WTC11 (cell line): ENCODE measurements around the gene AURKAIP1. TPM values are rescaled to one million over a fixed set of nuclear protein-coding genes. Genes with fewer than 3 reads are reported as not detected.

Source experiments
- ATAC-seq: fragments of 200-7000 bp; cut with Tn5 transposase; 2 replicates; pipeline ENCODE4 v1.10.0; 2021; ENCODE audit warnings: mild to moderate bottlenecking, moderate library complexity
- CTCF ChIA-PET: fragments of 300-600 bp; sonication (Branson Sonifier 250); formaldehyde crosslinking; loops from one replicate; lab custom pipeline; 2021; ENCODE audit warnings: antibody characterized with exemption; lab: Charles Lee
- POLR2A ChIA-PET: fragments of 350-600 bp; sonication (Branson Sonifier 250); formaldehyde crosslinking; loops from one replicate; lab custom pipeline; 2021; ENCODE audit warnings: antibody characterized with exemption; lab: Charles Lee
- DNase-seq: peaks from one replicate; pipeline ENCODE4 v3.0.0; 2021; ENCODE audit warnings: low spot score
- H3K27ac Mint-ChIP-seq: 2 replicates; pipeline ENCODE4 v1.8.0; 2021; ENCODE audit warnings: mixed read lengths
- H3K27me3 Mint-ChIP-seq: 2 replicates; pipeline ENCODE4 v1.8.0; 2021; ENCODE audit warnings: low read depth, mild to moderate bottlenecking, moderate library complexity, mixed read lengths
- H3K36me3 Mint-ChIP-seq: 2 replicates; pipeline ENCODE4 v1.8.0; 2021; ENCODE audit warnings: mixed read lengths
- H3K4me1 Mint-ChIP-seq: 2 replicates; pipeline ENCODE4 v1.8.0; 2022; ENCODE audit warnings: mixed read lengths
- H3K4me3 Mint-ChIP-seq: 2 replicates; pipeline ENCODE4 v1.8.0; 2021; ENCODE audit warnings: mild to moderate bottlenecking, moderate library complexity, mixed read lengths
- H3K9me3 Mint-ChIP-seq: 2 replicates; pipeline ENCODE4 v1.8.0; 2021; ENCODE audit warnings: mixed read lengths
- ATF6 ChIP-seq: sonication (generic); formaldehyde crosslinking; IDR thresholded peaks from 2 replicates; pipeline ENCODE4 v1.8.1; 2023; ENCODE audit warnings: mild to moderate bottlenecking, missing genetic modification reagents
- CREM ChIP-seq: sonication (generic); formaldehyde crosslinking; IDR thresholded peaks from 2 replicates; pipeline ENCODE4 v1.8.1; 2022; ENCODE audit warnings: mild to moderate bottlenecking, missing genetic modification reagents, moderate library complexity
- FOXK1 ChIP-seq: sonication (generic); formaldehyde crosslinking; IDR thresholded peaks from 2 replicates; pipeline ENCODE4 v1.8.0; 2022; ENCODE audit warnings: mild to moderate bottlenecking, moderate library complexity, missing genetic modification reagents
- FOXP1 ChIP-seq: sonication (generic); formaldehyde crosslinking; IDR thresholded peaks from 2 replicates; pipeline ENCODE4 v1.8.0; 2022; ENCODE audit warnings: missing genetic modification reagents, mild to moderate bottlenecking, moderate library complexity, borderline replicate concordance
- GABPB1 ChIP-seq: sonication (generic); formaldehyde crosslinking; IDR thresholded peaks from 2 replicates; pipeline ENCODE4 v1.8.1; 2023; ENCODE audit warnings: mild to moderate bottlenecking, missing genetic modification reagents
- JAZF1 ChIP-seq: fragments of 250-450 bp; sonication (Bioruptor Pico); IDR thresholded peaks from 2 replicates; pipeline ENCODE4 v1.9.0; 2021; ENCODE audit warnings: moderate library complexity, mild to moderate bottlenecking, inconsistent platforms
- JUN ChIP-seq: sonication (generic); formaldehyde crosslinking; IDR thresholded peaks from 2 replicates; pipeline ENCODE4 v1.8.0; 2023; ENCODE audit warnings: mild to moderate bottlenecking, missing genetic modification reagents
- MXD4 ChIP-seq: fragments of 250-450 bp; sonication (Bioruptor Pico); IDR thresholded peaks from 2 replicates; pipeline ENCODE4 v1.8.0; 2021; ENCODE audit warnings: mild to moderate bottlenecking, moderate library complexity, borderline replicate concordance
- MYBL2 ChIP-seq: sonication (generic); formaldehyde crosslinking; IDR thresholded peaks from 2 replicates; pipeline ENCODE4 v1.8.1; 2023; ENCODE audit warnings: mild to moderate bottlenecking, moderate library complexity, missing genetic modification reagents
- NFE2L1 ChIP-seq: sonication (generic); formaldehyde crosslinking; IDR thresholded peaks from 2 replicates; pipeline ENCODE4 v1.8.1; 2023; ENCODE audit warnings: missing genetic modification reagents
- NR3C1 ChIP-seq: sonication (generic); formaldehyde crosslinking; conservative IDR thresholded peaks from 2 replicates; pipeline ENCODE4 v1.8.1; 2023; ENCODE audit warnings: low read depth, mild to moderate bottlenecking, missing genetic modification reagents
- PRRX2 ChIP-seq: fragments of 250-450 bp; sonication (Bioruptor Pico); IDR thresholded peaks from 2 replicates; pipeline ENCODE4 v1.8.0; 2021; ENCODE audit warnings: mild to moderate bottlenecking
- RELA ChIP-seq: sonication (generic); formaldehyde crosslinking; IDR thresholded peaks from 2 replicates; pipeline ENCODE4 v1.8.1; 2022; ENCODE audit warnings: missing genetic modification reagents, mild to moderate bottlenecking, borderline replicate concordance
- SOX15 ChIP-seq: fragments of 250-450 bp; sonication (Bioruptor Pico); IDR thresholded peaks from 2 replicates; pipeline ENCODE4 v1.9.0; 2021; ENCODE audit warnings: mild to moderate bottlenecking
- SP1 ChIP-seq: sonication (generic); formaldehyde crosslinking; conservative IDR thresholded peaks from 2 replicates; pipeline ENCODE4 v1.8.1; 2022; ENCODE audit warnings: missing genetic modification reagents
- TCF7 ChIP-seq: sonication (generic); formaldehyde crosslinking; IDR thresholded peaks from 2 replicates; pipeline ENCODE4 v1.8.0; 2022; ENCODE audit warnings: mild to moderate bottlenecking, low read depth, missing genetic modification reagents, moderate library complexity
- TEAD1 ChIP-seq: sonication (generic); formaldehyde crosslinking; IDR thresholded peaks from 2 replicates; pipeline ENCODE4 v1.8.0; 2022; ENCODE audit warnings: mild to moderate bottlenecking, missing genetic modification reagents
- ZBTB21 ChIP-seq: sonication (generic); formaldehyde crosslinking; IDR thresholded peaks from 2 replicates; pipeline ENCODE4 v1.8.1; 2023; ENCODE audit warnings: mild to moderate bottlenecking, missing genetic modification reagents, borderline replicate concordance
- ZMAT4 ChIP-seq: fragments of 250-450 bp; sonication (Bioruptor Pico); IDR thresholded peaks from 2 replicates; pipeline ENCODE4 v1.9.0; 2021; ENCODE audit warnings: mild to moderate bottlenecking
- ZNF138 ChIP-seq: sonication (generic); formaldehyde crosslinking; conservative IDR thresholded peaks from 2 replicates; pipeline ENCODE4 v1.8.1; 2022; ENCODE audit warnings: mild to moderate bottlenecking, moderate library complexity, missing genetic modification reagents
- ZNF232 ChIP-seq: sonication (generic); formaldehyde crosslinking; IDR thresholded peaks from 2 replicates; pipeline ENCODE4 v1.8.0; 2022; ENCODE audit warnings: mild to moderate bottlenecking, missing genetic modification reagents
- ZNF263 ChIP-seq: sonication (generic); formaldehyde crosslinking; IDR thresholded peaks from 2 replicates; pipeline ENCODE4 v1.8.1; 2022; ENCODE audit warnings: low read depth, mild to moderate bottlenecking, moderate library complexity, missing genetic modification reagents
- ZNF317 ChIP-seq: sonication (generic); formaldehyde crosslinking; IDR thresholded peaks from 2 replicates; pipeline ENCODE4 v1.8.1; 2023; ENCODE audit warnings: low read depth, mild to moderate bottlenecking, moderate library complexity, missing genetic modification reagents, borderline replicate concordance
- ZNF416 ChIP-seq: fragments of 250-450 bp; sonication (Bioruptor Pico); IDR thresholded peaks from 2 replicates; pipeline ENCODE4 v1.9.0; 2021; ENCODE audit warnings: mild to moderate bottlenecking, inconsistent platforms
- total RNA-seq: library from RNA; stranded (reverse); gene quantifications from 3 replicates; pipeline ENCODE4 v1.2.3, GENCODE V29; 2021
- TF ChIP-seq, protein P1 (sequence below): sonication (generic); formaldehyde crosslinking; IDR thresholded peaks from 2 replicates; pipeline ENCODE4 v1.8.0; 2022; ENCODE audit warnings: mild to moderate bottlenecking, missing genetic modification reagents
- TF ChIP-seq, protein P2 (sequence below): sonication (generic); formaldehyde crosslinking; IDR thresholded peaks from 2 replicates; pipeline ENCODE4 v1.8.1; 2022; ENCODE audit warnings: missing genetic modification reagents, borderline replicate concordance
- TF ChIP-seq, protein P3 (sequence below): sonication (generic); formaldehyde crosslinking; conservative IDR thresholded peaks from 2 replicates; pipeline ENCODE4 v1.8.1; 2023; ENCODE audit warnings: mild to moderate bottlenecking, low read depth, missing genetic modification reagents, moderate library complexity
- TF ChIP-seq, protein P4 (sequence below): sonication (generic); formaldehyde crosslinking; IDR thresholded peaks from 2 replicates; pipeline ENCODE4 v1.8.1; 2023; ENCODE audit warnings: mild to moderate bottlenecking, moderate library complexity, missing genetic modification reagents

The AURKAIP1 gene
- total RNA-seq, 1 experiment from 2014 or later = 268 TPM

GRCh38 chr1:1324524-1325287 is 50.3 kb downstream of the AURKAIP1 start, which contains the start of the genes CPTP and INTS11:
Gene CPTP, plus strand, starts transcription at chr1:1324802. Its CDS starts 2,109 bp downstream, at chr1:1326911.
Gene INTS11, minus strand, starts transcription at chr1:1324660. Its CDS starts 52 bp downstream, at chr1:1324608.
- CTCF ChIA-PET = interaction anchor here (0.5 kb wide), 1 partner anchor 68 kb away, joined by 5 read pairs; no protein-coding TSS in a partner anchor
- TF ChIP-seq TEAD1 (CRISPR knock-in tag) (0 out of 2 replicates have a peak, but pooled peaks have one; percentile 34), GABPB1 (CRISPR knock-in tag) (no peak; the same call in 1 of the 2 replicates), ZNF263 (no peak), PRRX2 (CRISPR knock-in tag) (no peak), ZMAT4 (CRISPR knock-in tag) (no peak), JAZF1 (CRISPR knock-in tag) (no peak), FOXP1 (CRISPR knock-in tag) (peak; percentile 60), ZBTB21 (no peak), SOX15 (CRISPR knock-in tag) (no peak), ZNF138 (CRISPR knock-in tag) (no peak), SP1 (CRISPR knock-in tag) (peak; percentile 88), RELA (CRISPR knock-in tag) (0 out of 2 replicates have a peak, but pooled peaks have one; percentile 54), MXD4 (CRISPR knock-in tag) (no peak), NR3C1 (CRISPR knock-in tag) (no peak), FOXK1 (CRISPR knock-in tag) (peak; percentile 69), ATF6 (CRISPR knock-in tag) (no peak), NFE2L1 (CRISPR knock-in tag) (no peak), ZNF232 (CRISPR knock-in tag) (no peak), ZNF416 (no peak), MYBL2 (peak; percentile 81; the same call in 1 of the 2 replicates), ZNF317 (CRISPR knock-in tag) (0 out of 2 replicates have a peak, but pooled peaks have one; percentile 25), TCF7 (no peak), JUN (CRISPR knock-in tag) (no peak), CREM (CRISPR knock-in tag) (0 out of 2 replicates have a peak, but pooled peaks have one; percentile 4)
- TF ChIP-seq, protein P1, sequence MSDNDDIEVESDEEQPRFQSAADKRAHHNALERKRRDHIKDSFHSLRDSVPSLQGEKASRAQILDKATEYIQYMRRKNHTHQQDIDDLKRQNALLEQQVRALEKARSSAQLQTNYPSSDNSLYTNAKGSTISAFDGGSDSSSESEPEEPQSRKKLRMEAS = peak; percentile 65; the same call in 1 of the 2 replicates
- TF ChIP-seq, protein P2, sequence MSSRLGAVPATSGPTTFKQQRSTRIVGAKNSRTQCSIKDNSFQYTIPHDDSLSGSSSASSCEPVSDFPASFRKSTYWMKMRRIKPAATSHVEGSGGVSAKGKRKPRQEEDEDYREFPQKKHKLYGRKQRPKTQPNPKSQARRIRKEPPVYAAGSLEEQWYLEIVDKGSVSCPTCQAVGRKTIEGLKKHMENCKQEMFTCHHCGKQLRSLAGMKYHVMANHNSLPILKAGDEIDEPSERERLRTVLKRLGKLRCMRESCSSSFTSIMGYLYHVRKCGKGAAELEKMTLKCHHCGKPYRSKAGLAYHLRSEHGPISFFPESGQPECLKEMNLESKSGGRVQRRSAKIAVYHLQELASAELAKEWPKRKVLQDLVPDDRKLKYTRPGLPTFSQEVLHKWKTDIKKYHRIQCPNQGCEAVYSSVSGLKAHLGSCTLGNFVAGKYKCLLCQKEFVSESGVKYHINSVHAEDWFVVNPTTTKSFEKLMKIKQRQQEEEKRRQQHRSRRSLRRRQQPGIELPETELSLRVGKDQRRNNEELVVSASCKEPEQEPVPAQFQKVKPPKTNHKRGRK (CRISPR knock-in tag) = no peak
- TF ChIP-seq, protein P3, sequence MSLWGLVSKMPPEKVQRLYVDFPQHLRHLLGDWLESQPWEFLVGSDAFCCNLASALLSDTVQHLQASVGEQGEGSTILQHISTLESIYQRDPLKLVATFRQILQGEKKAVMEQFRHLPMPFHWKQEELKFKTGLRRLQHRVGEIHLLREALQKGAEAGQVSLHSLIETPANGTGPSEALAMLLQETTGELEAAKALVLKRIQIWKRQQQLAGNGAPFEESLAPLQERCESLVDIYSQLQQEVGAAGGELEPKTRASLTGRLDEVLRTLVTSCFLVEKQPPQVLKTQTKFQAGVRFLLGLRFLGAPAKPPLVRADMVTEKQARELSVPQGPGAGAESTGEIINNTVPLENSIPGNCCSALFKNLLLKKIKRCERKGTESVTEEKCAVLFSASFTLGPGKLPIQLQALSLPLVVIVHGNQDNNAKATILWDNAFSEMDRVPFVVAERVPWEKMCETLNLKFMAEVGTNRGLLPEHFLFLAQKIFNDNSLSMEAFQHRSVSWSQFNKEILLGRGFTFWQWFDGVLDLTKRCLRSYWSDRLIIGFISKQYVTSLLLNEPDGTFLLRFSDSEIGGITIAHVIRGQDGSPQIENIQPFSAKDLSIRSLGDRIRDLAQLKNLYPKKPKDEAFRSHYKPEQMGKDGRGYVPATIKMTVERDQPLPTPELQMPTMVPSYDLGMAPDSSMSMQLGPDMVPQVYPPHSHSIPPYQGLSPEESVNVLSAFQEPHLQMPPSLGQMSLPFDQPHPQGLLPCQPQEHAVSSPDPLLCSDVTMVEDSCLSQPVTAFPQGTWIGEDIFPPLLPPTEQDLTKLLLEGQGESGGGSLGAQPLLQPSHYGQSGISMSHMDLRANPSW (CRISPR knock-in tag) = no peak
- TF ChIP-seq, protein P4, sequence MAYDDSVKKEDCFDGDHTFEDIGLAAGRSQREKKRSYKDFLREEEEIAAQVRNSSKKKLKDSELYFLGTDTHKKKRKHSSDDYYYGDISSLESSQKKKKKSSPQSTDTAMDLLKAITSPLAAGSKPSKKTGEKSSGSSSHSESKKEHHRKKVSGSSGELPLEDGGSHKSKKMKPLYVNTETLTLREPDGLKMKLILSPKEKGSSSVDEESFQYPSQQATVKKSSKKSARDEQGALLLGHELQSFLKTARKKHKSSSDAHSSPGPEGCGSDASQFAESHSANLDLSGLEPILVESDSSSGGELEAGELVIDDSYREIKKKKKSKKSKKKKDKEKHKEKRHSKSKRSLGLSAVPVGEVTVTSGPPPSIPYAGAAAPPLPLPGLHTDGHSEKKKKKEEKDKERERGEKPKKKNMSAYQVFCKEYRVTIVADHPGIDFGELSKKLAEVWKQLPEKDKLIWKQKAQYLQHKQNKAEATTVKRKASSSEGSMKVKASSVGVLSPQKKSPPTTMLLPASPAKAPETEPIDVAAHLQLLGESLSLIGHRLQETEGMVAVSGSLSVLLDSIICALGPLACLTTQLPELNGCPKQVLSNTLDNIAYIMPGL = no peak; the same call in 1 of the 2 replicates

More at GRCh38 chr1:1324524-1325287, 50.3 kb downstream of the AURKAIP1 start, which contains the start of the genes CPTP and INTS11:
- peaks cover under 1% of the 10 kb centered on the region; the same call in 1 of the 2 replicates for H3K36me3 Mint-ChIP-seq
- peaks cover under 1% of the 10 kb centered on the region for H3K9me3 Mint-ChIP-seq
- H3K4me3 Mint-ChIP-seq = peak within 1 kb of the TSS; percentile 87
- peak within 1 kb of the TSS; percentile 86 for H3K27ac Mint-ChIP-seq
- POLR2A ChIA-PET = interaction anchor here (0.7 kb wide), 2 partner anchors 31 to 50 kb away, joined by 3 read pairs; partner anchors contain the start of gene AURKAIP1
- ATAC-seq (peak; percentile 86), DNase-seq (peak; percentile 95)
- H3K27me3 Mint-ChIP-seq = no peaks in the 10 kb centered on the region
- peaks cover 11% of the 10 kb centered on the region for H3K4me1 Mint-ChIP-seq
